Panc1 (cell line): ENCODE data around the gene IPO4. TPM values are rescaled to one million over a fixed set of nuclear protein-coding genes. Genes with fewer than 3 reads are reported as not detected.
"Not testable (repeated sequence)": the region's sequence is repeated elsewhere in the genome, so short reads cannot be mapped to it uniquely, and the experiment has no call there.

Experiments
- ATAC-seq: fragments of 200-7000 bp; cut with Tn5 transposase; 2 replicates; pipeline ENCODE4 v1.9.1; 2020; ENCODE audit warnings: mild to moderate bottlenecking, moderate library complexity
- BruUV-seq: library from RNA; stranded (reverse); fragments of 400-500 nt; replicated peaks from 2 replicates; lab custom pipeline; 2021; lab: Mats Ljungman, UMichigan
- CTCF ChIA-PET: fragments of 300-600 bp; sonication (Branson Sonifier 250); formaldehyde crosslinking; loops from one replicate; lab custom pipeline; 2022; ENCODE audit warnings: antibody characterized with exemption; lab: Charles Lee
- POLR2A ChIA-PET: fragments of 300-600 bp; sonication (Branson Sonifier 250); formaldehyde crosslinking; loops from one replicate; lab custom pipeline; 2022; ENCODE audit warnings: antibody characterized with exemption; lab: Charles Lee
- DNase-seq: peaks from one replicate; pipeline ENCODE4 v3.0.0-alpha.2; 2010; ENCODE audit warnings: low read depth, low spot score
- H3K27ac ChIP-seq: 2 replicates; pipeline ENCODE4 v1.5.1; 2011; ENCODE audit warnings: mild to moderate bottlenecking, low read length, inconsistent platforms
- H3K27me3 ChIP-seq: fragments of 200-500 bp; sonication (Bioruptor generic); 2 replicates; pipeline ENCODE4 v1.6.0; 2014; ENCODE audit warnings: low read length, inconsistent platforms; ENCODE audit not compliant: control insufficient read depth, insufficient read depth
- H3K36me3 ChIP-seq: fragments of 200-500 bp; sonication (Bioruptor generic); 2 replicates; pipeline ENCODE4 v1.5.1; 2014; ENCODE audit warnings: inconsistent platforms, mild to moderate bottlenecking, low read length, moderate library complexity; ENCODE audit not compliant: control insufficient read depth, insufficient read depth
- H3K4me1 ChIP-seq: 2 replicates; pipeline ENCODE4 v1.5.1; 2011; ENCODE audit warnings: inconsistent platforms, mild to moderate bottlenecking, low read length, moderate library complexity; ENCODE audit not compliant: control insufficient read depth, insufficient read depth
- H3K4me3 ChIP-seq, 2 experiments: 2 replicates each; pipeline ENCODE4 v1.5.1; 2011 to 2012; ENCODE audit warnings: low read depth in 2 of 2, low read length in 2 of 2, mild to moderate bottlenecking in 2 of 2, inconsistent platforms in 1 of 2, moderate library complexity in 1 of 2
- H3K9me3 ChIP-seq: fragments of 200-500 bp; sonication (Bioruptor generic); 2 replicates; pipeline ENCODE4 v1.5.1; 2014; ENCODE audit warnings: low read depth, mild to moderate bottlenecking, inconsistent platforms, low read length, moderate library complexity; ENCODE audit not compliant: control insufficient read depth, insufficient read depth
- POLR2AphosphoS5 ChIP-seq: IDR thresholded peaks from 2 replicates; pipeline ENCODE4 v1.6.1; 2012; ENCODE audit warnings: mild to moderate bottlenecking, low read depth, low read length, moderate library complexity
- SIN3A ChIP-seq: IDR thresholded peaks from 2 replicates; pipeline ENCODE4 v1.6.1; 2012; ENCODE audit warnings: low read depth, mild to moderate bottlenecking, low read length, moderate library complexity, borderline replicate concordance; ENCODE audit not compliant: insufficient read depth
- TCF7L2 ChIP-seq: IDR thresholded peaks from 2 replicates; pipeline ENCODE4 v1.6.1; 2011; ENCODE audit warnings: mild to moderate bottlenecking, low read depth, low read length, inconsistent platforms
- in situ Hi-C: cut with HindIII; loops from 2 replicates; pipeline ENCODE4 v1.10.0; 2016; ENCODE audit warnings: low sequenced_read_pairs, low pct_unique_long_range_greater_than_20kb
- intact Hi-C: fragments of 100-400 bp; cut with micrococcal nuclease; formaldehyde crosslinking; loops from one replicate; pipeline ENCODE4 v1.10.0; 2022; ENCODE audit not compliant: unreplicated experiment
- total RNA-seq: library from RNA; stranded (reverse); gene quantifications from one replicate; pipeline ENCODE4 v1.2.1, GENCODE V29; 2021; ENCODE audit not compliant: unreplicated experiment
- TF ChIP-seq, protein P1 (sequence below): fragments of 450-650 bp; IDR thresholded peaks from 2 replicates; pipeline ENCODE4 v1.5.1; 2017; ENCODE audit warnings: mild to moderate bottlenecking
- TF ChIP-seq, protein P2 (sequence below), 2 experiments: IDR thresholded peaks; 2 replicates each; pipeline ENCODE4 v1.6.1; 2011 to 2012; ENCODE audit warnings: low read depth in 2 of 2, control low read depth in 1 of 2, low read length in 1 of 2, mild to moderate bottlenecking in 1 of 2, moderate library complexity in 1 of 2; ENCODE audit not compliant: insufficient read depth in 1 of 2

Gene IPO4
- total RNA-seq, 1 experiment from 2014 or later = 103 TPM

DNA sequence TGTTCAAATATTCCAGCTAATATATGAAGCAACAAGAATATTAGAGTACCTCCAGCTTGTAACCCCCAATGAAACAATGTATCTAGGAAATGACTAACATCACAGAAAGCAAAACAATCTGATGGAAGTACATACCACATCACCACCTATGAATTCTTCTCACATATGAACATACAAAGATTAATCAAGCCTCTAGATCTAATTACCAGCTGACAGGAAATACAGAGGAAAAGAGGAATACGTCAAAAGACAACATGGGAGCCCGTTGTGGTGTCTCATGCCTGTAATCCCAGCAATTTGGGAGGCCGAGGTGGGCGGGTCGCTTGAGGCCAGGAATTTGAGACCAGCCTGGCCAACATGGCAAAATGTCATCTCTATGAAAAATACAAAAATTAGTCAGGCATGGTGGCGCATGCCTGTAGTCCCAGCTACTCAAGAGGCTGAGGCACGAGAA, 36.0 kb upstream of the IPO4 start:
- in situ Hi-C loops (no loop called here), intact Hi-C loops (no loop called here)
- no TSS peak for BruUV-seq
- CTCF ChIA-PET = no interaction called here
- Histone ChIP-seq H3K9me3 (no peaks in the 10 kb centered on the region), H3K27ac (no peak overlapping the region), H3K36me3 (peaks cover 4% of the 10 kb centered on the region; the same call in 1 of the 2 replicates), H3K27me3 (no peaks in the 10 kb centered on the region), H3K4me3 (no peak overlapping the region), H3K4me1 (no peaks in the 10 kb centered on the region)
- POLR2A ChIA-PET = interaction anchor here (0.8 kb wide), 1 partner anchor 42 kb away, joined by 11 read pairs; no protein-coding TSS in a partner anchor
- peak; percentile 63; the same call in 1 of the 2 replicates for ATAC-seq
- no peak for DNase-seq
- TF ChIP-seq, protein P1, sequence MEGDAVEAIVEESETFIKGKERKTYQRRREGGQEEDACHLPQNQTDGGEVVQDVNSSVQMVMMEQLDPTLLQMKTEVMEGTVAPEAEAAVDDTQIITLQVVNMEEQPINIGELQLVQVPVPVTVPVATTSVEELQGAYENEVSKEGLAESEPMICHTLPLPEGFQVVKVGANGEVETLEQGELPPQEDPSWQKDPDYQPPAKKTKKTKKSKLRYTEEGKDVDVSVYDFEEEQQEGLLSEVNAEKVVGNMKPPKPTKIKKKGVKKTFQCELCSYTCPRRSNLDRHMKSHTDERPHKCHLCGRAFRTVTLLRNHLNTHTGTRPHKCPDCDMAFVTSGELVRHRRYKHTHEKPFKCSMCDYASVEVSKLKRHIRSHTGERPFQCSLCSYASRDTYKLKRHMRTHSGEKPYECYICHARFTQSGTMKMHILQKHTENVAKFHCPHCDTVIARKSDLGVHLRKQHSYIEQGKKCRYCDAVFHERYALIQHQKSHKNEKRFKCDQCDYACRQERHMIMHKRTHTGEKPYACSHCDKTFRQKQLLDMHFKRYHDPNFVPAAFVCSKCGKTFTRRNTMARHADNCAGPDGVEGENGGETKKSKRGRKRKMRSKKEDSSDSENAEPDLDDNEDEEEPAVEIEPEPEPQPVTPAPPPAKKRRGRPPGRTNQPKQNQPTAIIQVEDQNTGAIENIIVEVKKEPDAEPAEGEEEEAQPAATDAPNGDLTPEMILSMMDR = no peak
- TF ChIP-seq TCF7L2 (no peak), SIN3A (no peak), POLR2AphosphoS5 (no peak)
- TF ChIP-seq, protein P2, sequence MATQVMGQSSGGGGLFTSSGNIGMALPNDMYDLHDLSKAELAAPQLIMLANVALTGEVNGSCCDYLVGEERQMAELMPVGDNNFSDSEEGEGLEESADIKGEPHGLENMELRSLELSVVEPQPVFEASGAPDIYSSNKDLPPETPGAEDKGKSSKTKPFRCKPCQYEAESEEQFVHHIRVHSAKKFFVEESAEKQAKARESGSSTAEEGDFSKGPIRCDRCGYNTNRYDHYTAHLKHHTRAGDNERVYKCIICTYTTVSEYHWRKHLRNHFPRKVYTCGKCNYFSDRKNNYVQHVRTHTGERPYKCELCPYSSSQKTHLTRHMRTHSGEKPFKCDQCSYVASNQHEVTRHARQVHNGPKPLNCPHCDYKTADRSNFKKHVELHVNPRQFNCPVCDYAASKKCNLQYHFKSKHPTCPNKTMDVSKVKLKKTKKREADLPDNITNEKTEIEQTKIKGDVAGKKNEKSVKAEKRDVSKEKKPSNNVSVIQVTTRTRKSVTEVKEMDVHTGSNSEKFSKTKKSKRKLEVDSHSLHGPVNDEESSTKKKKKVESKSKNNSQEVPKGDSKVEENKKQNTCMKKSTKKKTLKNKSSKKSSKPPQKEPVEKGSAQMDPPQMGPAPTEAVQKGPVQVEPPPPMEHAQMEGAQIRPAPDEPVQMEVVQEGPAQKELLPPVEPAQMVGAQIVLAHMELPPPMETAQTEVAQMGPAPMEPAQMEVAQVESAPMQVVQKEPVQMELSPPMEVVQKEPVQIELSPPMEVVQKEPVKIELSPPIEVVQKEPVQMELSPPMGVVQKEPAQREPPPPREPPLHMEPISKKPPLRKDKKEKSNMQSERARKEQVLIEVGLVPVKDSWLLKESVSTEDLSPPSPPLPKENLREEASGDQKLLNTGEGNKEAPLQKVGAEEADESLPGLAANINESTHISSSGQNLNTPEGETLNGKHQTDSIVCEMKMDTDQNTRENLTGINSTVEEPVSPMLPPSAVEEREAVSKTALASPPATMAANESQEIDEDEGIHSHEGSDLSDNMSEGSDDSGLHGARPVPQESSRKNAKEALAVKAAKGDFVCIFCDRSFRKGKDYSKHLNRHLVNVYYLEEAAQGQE (IDR thresholded peaks at IDR 0.05; ENCODE audit: insufficient read depth in 1 of 2, low read depth in 2 of 2, low read length in 1 of 2) = no peak

GRCh38 chr14:24222987-24223386, 34.4 kb upstream of the IPO4 start:
- H3K27me3 ChIP-seq, H3K27ac ChIP-seq, H3K36me3 ChIP-seq, H3K4me3 ChIP-seq, in situ Hi-C loops, POLR2A ChIA-PET, DNase-seq, CTCF ChIA-PET, ATAC-seq, H3K9me3 ChIP-seq, intact Hi-C loops, H3K4me1 ChIP-seq, BruUV-seq: not testable (repeated sequence)

GRCh38 chr14:24219521-24219920, 30.9 kb upstream of the IPO4 start:
- Histone ChIP-seq H3K4me1 (no peaks in the 10 kb centered on the region; the same call in none of the 2 replicates), H3K36me3 (peaks cover 5% of the 10 kb centered on the region), H3K4me3 (no peak overlapping the region), H3K27ac (no peak overlapping the region), H3K9me3 (no peaks in the 10 kb centered on the region), H3K27me3 (no peaks in the 10 kb centered on the region)
- TF ChIP-seq, protein P2 (IDR thresholded peaks at IDR 0.05; ENCODE audit: insufficient read depth in 1 of 2, low read depth in 2 of 2, low read length in 1 of 2) = no peak
- TF ChIP-seq TCF7L2 (no peak), POLR2AphosphoS5 (no peak), SIN3A (no peak)
- TF ChIP-seq, protein P1 = no peak
- no TSS peak for BruUV-seq
- in situ Hi-C loops = no loop called here
- no peak for ATAC-seq
- intact Hi-C loops = no loop called here
- POLR2A ChIA-PET = no interaction called here
- CTCF ChIA-PET = interaction anchor here (0.7 kb wide), 2 partner anchors 182 to 212 kb away, joined by 11 to 13 read pairs; no protein-coding TSS in a partner anchor
- no peak for DNase-seq
